ENCODE results near the gene RNU1-2. TPM values are rescaled to one million over a fixed set of nuclear protein-coding genes. Genes with fewer than 3 reads are reported as not detected.
"Not testable (repeated sequence)": the region's sequence is repeated elsewhere in the genome, so short reads cannot be mapped to it uniquely, and the experiment has no call there.

RNU1-2 gene
- total RNA-seq, 1 experiment from 2014 or later = 1,606 TPM

- ChIA-PET POLR2A (interaction anchor here (0.6 to 1.8 kb wide), 4 partner anchors 11 to 149 kb away, joined by 3 to 6 read pairs (median 4); no protein-coding TSS in a partner anchor), CTCF (interaction anchor here (0.6 to 1.0 kb wide), 3 partner anchors 126 to 644 kb away, joined by 3 read pairs; no protein-coding TSS in a partner anchor)
- peaks cover 16% of the 10 kb centered on the region for H3K4me1 Mint-ChIP-seq (ENCODE audit: insufficient read depth, unreplicated experiment)
- TF ChIP-seq, protein P1, sequence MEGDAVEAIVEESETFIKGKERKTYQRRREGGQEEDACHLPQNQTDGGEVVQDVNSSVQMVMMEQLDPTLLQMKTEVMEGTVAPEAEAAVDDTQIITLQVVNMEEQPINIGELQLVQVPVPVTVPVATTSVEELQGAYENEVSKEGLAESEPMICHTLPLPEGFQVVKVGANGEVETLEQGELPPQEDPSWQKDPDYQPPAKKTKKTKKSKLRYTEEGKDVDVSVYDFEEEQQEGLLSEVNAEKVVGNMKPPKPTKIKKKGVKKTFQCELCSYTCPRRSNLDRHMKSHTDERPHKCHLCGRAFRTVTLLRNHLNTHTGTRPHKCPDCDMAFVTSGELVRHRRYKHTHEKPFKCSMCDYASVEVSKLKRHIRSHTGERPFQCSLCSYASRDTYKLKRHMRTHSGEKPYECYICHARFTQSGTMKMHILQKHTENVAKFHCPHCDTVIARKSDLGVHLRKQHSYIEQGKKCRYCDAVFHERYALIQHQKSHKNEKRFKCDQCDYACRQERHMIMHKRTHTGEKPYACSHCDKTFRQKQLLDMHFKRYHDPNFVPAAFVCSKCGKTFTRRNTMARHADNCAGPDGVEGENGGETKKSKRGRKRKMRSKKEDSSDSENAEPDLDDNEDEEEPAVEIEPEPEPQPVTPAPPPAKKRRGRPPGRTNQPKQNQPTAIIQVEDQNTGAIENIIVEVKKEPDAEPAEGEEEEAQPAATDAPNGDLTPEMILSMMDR (IDR thresholded peaks at IDR 0.05; ENCODE audit: unreplicated experiment) = no peak
- H3K36me3 Mint-ChIP-seq (ENCODE audit: insufficient read depth, unreplicated experiment) = peaks cover 4% of the 10 kb centered on the region
- intact Hi-C loops (cut with micrococcal nuclease) = no loop called here
- DNase-seq (ENCODE audit: unreplicated experiment) = no peak
- H3K4me3 Mint-ChIP-seq (ENCODE audit: unreplicated experiment) = no peak overlapping the region
- no peaks in the 10 kb centered on the region for H3K9me3 Mint-ChIP-seq (ENCODE audit: unreplicated experiment)
- H3K27ac Mint-ChIP-seq (ENCODE audit: low read depth, unreplicated experiment) = peak overlapping the region; percentile 33
- H3K27me3 Mint-ChIP-seq (ENCODE audit: insufficient read depth, unreplicated experiment) = no peaks in the 10 kb centered on the region
- no TSS peak for BruUV-seq (replicated peaks)
Observed at GRCh38 chr1:16906873-16907272, 11.1 kb downstream of the RNU1-2 start.

- peaks cover 14% of the 10 kb centered on the region for H3K4me1 Mint-ChIP-seq (ENCODE audit: insufficient read depth, unreplicated experiment)
- H3K4me3 Mint-ChIP-seq (ENCODE audit: unreplicated experiment) = no peak overlapping the region
- TF ChIP-seq, protein P1 (IDR thresholded peaks at IDR 0.05; ENCODE audit: unreplicated experiment) = no peak
- ChIA-PET POLR2A (interaction anchor here (1.1 kb wide), 1 partner anchor 12 kb away, joined by 6 read pairs; no protein-coding TSS in a partner anchor), CTCF (interaction anchor here (0.7 kb wide), 1 partner anchor 213 kb away, joined by 3 read pairs; no protein-coding TSS in a partner anchor)
- no peak overlapping the region for H3K27ac Mint-ChIP-seq (ENCODE audit: low read depth, unreplicated experiment)
- no peaks in the 10 kb centered on the region for H3K9me3 Mint-ChIP-seq (ENCODE audit: unreplicated experiment)
- peaks cover under 1% of the 10 kb centered on the region for H3K36me3 Mint-ChIP-seq (ENCODE audit: insufficient read depth, unreplicated experiment)
- no peaks in the 10 kb centered on the region for H3K27me3 Mint-ChIP-seq (ENCODE audit: insufficient read depth, unreplicated experiment)
- BruUV-seq (replicated peaks) = no TSS peak
- no peak for DNase-seq (ENCODE audit: unreplicated experiment)
- intact Hi-C loops (cut with micrococcal nuclease) = no loop called here
Observed at GRCh38 chr1:16907870-16908758, 12.3 kb downstream of the RNU1-2 start.

DNA sequence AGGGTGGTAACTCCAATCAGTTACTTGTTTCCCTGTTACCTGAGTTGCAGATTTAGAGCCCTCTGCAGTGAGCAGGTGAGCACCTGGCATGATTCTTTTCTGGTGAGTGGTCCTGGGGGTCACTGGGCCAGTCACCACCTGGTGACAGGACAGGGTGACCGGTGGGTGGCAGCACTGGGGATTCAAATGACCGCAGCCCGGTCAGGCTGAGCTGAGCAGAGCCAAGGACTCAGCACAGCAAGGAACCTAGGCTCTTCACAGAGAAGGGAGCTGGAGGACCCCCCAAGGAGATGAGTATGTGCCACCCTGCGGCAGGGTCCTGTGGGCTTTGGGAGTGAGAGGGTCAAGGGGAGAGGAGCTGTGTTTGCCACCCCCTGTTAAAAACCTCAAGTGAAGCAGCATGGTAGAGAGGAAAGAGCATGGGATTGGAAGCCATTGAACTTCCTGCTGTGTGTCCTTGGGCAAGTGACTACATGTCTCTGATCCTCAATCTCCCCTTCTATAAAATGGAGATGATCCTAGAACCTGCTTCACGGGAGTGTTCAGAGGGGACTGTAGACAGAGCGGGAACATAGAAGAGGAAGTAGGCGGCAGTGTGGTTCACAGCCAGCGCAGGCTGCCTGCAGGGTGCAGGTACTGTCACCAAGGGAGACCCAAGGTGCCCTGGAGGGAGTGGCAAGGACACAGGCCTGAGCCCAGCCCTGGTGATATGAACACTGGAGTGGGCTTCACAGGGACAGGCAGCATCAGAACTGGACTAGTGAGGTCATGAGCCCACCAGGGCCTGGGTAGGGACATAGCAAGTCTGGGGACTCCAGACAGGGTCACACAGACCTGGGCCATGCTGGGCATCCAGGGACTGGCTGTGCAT is 16.3 kb downstream of the RNU1-2 start:
- H3K4me3 Mint-ChIP-seq (ENCODE audit: unreplicated experiment); POLR2A ChIA-PET; H3K36me3 Mint-ChIP-seq (ENCODE audit: insufficient read depth, unreplicated experiment); CTCF ChIA-PET; DNase-seq (ENCODE audit: unreplicated experiment); H3K27me3 Mint-ChIP-seq (ENCODE audit: insufficient read depth, unreplicated experiment); H3K27ac Mint-ChIP-seq (ENCODE audit: low read depth, unreplicated experiment); H3K9me3 Mint-ChIP-seq (ENCODE audit: unreplicated experiment); BruUV-seq (replicated peaks): not testable (repeated sequence)
- peaks cover 18% of the 10 kb centered on the region for H3K4me1 Mint-ChIP-seq (ENCODE audit: insufficient read depth, unreplicated experiment)
- intact Hi-C loops (cut with micrococcal nuclease) = loop anchor here (5.0 kb wide), 1 partner anchor 135 kb away; no protein-coding TSS in a partner anchor

GRCh38 chr1:16912742-16913141 is 17.0 kb downstream of the RNU1-2 start:
- H3K36me3 Mint-ChIP-seq (ENCODE audit: insufficient read depth, unreplicated experiment); H3K27me3 Mint-ChIP-seq (ENCODE audit: insufficient read depth, unreplicated experiment); H3K9me3 Mint-ChIP-seq (ENCODE audit: unreplicated experiment); BruUV-seq (replicated peaks); H3K27ac Mint-ChIP-seq (ENCODE audit: low read depth, unreplicated experiment); DNase-seq (ENCODE audit: unreplicated experiment); CTCF ChIA-PET: not testable (repeated sequence)
- peak overlapping the region; percentile 77 for H3K4me3 Mint-ChIP-seq (ENCODE audit: unreplicated experiment)
- POLR2A ChIA-PET = interaction anchor here (3.0 kb wide), 1 partner anchor 13 kb away, joined by 17 read pairs; no protein-coding TSS in a partner anchor
- intact Hi-C loops (cut with micrococcal nuclease) = loop anchor here (5.0 kb wide), 1 partner anchor 135 kb away; no protein-coding TSS in a partner anchor
- peaks cover 18% of the 10 kb centered on the region for H3K4me1 Mint-ChIP-seq (ENCODE audit: insufficient read depth, unreplicated experiment)

All from MCF 10A (cell line).